ENCODE measurements around the gene PCOLCE2.
"Not testable (repeated sequence)": the region's sequence is repeated elsewhere in the genome, so short reads cannot be mapped to it uniquely, and the experiment has no call there.

Gene PCOLCE2

DNA sequence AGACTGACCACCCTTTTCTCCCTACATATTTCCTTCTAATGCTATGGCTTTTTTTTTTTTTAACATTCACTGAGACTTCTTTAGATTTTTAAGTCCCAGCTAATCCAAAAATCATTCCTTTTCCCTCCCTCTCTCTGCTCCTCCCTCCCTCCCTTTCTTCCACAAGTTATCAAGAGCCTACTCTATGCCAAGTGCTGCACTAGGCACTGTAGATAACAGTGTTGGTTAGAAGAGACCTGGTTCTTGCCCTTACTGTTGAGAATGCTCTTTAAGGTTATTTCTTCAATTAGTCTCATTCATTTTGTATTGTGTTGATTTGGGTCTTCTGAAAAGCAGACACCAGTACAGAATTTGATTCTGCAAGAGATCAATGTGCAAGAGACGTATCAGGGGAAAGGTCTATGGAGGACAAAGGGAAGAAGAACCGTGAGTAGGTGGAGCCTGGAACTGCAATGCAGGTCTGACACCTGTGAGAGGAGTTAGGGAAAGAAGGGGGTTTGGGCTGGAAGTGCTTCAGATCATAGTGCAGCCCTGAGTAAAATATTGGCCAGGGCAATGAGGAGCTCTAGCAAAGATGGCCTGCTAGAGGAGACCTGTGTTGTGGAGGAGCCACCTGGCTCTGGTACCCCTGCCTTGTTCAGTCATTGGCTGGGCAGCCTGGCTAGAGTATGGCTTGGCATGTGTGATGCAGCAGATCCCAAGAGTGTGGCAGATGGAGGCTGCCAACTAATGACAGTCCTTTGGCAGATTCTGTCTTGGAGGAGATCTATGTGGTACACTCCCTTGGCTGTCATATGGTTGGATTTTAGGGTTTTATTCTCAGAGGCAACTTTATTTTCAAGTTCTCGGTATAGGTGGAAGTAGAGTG lies 9.7 kb upstream of the PCOLCE2 start:
- no peak for DNase-seq

DNA sequence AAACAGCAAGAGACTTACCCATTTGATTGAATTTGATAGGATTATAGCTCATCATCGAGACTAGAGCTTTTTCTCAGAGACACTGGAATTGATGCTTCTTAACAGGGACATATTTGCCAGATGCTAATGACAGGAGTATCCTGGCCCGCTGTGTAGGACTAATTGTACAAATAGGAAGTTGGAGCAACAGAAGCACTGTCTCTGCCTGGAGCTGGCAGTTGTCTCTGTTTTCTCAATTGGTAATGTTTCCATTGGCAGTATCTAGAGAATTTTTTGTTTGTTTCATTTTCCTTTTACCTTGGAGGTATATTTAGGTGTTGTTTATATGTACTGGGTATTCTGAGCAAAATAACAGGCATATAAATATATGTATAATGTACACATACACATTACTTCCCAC lies 8.9 kb upstream of the PCOLCE2 start:
- no peak for DNase-seq

DNA sequence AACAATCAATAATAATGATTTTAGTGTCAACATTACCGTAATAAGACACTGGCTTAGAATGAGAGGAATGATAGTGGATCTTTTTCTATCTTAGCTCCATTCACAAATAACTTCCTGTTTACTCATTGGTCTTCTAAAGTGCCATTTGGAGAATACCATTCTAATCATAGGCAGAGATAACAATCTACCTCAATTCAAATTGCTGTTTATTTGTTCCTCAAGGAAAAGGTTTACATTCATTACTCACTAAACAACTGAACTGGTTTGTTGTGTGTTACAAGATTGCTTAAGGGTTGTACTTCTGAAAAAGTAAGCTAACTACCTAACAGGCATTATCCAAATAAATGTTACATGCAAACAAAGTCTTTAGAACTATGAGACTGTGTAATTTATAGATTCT lies 8.1 kb upstream of the PCOLCE2 start:
- DNase-seq = no peak

DNA sequence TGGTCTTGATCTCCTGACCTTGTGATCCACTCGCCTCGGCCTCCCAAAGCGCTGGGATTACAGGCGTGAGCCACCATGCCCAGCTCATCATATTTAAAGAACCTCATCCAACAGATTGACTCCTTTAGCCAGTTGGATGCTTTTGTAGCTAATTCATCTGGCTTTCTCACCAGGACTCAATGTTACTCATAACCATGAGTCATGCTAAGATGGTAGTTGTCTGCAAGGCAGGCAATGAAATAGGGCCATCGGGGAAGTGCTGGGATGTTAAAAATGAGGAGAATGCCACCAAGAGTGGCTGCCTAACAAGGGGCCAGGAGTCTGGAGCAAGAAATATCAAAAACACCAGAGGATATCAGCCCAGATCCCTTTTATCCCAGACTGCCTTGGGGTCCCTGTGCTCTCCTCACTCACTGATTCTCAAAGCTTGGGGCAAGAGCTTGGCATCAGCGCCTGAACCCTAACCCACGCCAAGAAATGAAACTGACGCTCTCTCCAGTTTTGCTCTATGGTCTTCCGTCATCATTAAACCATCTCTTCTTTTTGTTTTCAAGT lies 7.4 kb upstream of the PCOLCE2 start:
- no peak for DNase-seq

DNA sequence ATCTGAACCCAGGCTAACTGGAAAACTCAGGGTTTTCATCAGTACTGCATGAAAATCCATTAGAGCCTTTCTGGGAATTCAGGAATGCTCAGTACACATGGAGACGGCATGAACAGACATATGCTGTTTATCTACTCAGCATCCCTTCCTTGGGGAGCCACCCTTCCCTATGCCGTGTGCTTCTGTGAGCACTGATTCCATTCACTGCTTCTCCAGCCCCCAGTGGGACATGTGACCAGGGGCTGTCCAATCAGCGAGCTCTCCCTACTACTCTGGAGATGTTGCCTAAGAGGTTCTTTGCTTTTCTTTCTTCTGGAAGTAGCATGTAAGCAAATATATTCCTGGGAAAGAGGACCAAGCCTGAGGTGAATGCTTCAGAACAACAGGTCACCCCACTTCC lies 5.6 kb upstream of the PCOLCE2 start:
- DNase-seq = no peak

DNA sequence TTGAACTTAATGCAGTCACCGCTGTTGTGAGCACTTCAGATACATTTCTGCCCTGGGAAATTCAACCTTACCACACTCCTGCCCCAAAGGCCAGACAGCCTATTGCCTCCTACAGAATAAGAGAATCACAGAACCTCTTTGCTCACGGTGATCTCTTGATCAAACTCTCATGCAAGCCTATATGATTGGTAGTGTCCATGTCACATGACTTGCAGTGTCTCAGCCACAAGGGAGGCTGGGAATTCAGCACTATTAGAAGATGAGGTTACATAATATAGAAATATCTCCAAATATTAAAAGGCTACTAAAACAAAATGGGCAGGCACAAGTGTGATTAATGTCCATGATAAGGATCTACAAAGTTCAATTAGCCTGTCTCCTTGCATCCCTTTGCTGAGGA lies 3.8 kb upstream of the PCOLCE2 start:
- DNase-seq = no peak

DNA sequence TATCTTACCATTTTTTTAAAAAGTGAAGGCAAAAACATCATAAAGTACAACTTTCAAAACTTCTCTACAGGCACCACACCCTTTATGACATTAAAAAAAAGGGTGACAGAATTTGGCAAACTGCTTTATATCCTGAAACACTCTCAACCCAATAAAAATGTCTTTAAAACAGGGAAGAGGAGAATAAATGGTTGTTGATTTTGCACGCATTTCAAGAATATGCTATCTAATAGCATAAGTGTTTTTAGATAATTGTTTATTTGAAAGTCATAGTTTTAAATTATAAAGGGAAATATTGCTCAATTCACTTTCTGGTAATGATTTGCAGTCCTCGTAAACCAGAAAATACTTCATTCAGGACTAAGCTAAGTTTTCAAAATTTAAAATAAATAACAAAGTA lies 1.7 kb upstream of the PCOLCE2 start:
- DNase-seq = no peak

DNA sequence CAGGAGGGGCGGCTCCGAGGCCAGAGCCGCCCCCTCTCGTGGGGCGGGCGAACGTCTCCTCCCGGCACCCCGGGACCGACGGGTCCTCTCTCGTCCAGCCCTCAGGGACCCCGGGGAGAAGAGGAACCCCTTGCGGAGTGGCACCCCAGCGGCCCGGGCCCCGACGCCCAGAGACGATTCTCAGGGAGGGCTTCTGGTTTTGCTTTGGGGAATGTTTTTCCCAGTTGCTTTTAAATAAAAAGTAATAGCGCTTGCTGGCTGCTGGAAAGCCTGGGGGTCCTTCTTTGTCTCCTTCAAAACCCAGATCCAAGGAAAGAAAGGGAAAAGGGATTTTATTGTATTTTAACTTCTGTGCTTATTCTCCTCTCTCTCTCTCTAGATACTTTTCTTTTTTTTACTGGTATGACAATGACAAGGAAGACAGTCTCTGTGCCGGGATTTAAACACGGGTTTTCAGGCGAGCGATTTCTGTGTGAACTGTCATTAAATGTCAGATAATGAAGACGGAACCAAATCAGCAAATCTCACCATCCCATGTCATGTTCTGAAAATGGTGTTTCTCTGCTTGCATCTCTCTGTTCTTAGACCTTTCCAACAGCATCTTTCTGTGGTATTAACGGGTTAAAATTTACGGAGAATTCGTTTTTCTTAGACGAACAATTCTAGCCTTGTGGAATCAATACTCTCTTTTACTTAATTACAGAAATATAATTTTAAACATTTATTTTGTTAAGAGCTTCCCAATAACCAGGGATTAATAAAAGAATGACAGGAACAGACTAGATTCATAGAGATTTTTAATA lies 530 bp upstream of the PCOLCE2 start:
- no peak for DNase-seq

DNA sequence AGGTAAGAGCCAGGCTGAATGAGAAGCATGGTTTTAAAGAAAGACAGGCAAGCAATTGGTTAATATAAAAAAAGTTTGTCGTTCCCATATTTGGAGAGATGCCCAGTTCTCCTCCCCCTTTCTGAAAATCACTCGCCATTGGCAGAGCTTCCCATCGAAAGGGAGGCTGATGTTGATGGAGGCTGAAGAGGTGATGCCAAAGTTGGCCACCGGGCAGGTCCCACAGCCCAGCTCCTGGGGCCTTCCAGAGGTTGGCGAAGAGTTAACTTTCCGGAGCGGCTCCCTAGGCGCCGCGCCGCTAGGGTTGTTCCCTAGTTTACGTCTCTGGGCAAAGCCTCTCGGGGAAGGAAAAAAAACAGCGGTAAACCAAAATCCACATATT lies 793 bp downstream of the PCOLCE2 start:
- no peak for DNase-seq

DNA sequence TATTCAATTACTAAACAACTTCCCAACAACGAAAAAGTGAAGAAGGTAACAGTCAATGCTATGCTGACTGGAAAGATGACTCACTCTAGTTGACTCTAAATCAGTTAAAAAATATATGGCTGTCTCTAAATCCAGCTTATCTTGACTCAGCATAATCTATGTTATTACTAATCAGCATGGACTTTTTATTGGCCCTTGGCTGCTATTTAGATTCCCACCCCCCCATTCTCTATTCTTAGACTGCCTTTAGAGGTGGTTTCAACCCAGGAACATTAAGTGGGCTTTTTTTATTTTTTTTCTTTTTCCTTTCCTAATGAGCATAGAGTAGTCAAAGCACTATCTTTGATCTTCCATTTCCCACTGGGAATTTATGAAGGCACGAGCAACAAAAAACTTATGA lies 1.9 kb downstream of the PCOLCE2 start:
- DNase-seq = no peak

DNA sequence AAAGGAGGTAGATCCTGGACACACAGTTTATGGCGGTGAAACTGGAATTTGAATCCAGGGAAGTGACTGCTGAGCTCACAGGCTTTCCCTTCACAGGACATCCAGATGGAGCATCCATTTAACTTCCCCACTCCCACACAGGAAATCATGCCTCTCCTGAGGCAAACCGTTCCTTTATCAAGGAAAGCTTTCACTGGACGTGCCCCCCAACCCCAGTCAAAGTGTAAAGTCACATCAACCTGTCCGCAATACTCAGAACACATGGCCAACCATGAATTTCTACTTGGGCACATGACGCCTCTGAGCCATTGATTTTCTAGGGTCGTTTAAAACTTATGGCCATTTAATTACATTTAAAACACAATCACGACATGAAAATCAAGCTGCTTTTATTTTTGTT lies 2.9 kb downstream of the PCOLCE2 start:
- no peak for DNase-seq

DNA sequence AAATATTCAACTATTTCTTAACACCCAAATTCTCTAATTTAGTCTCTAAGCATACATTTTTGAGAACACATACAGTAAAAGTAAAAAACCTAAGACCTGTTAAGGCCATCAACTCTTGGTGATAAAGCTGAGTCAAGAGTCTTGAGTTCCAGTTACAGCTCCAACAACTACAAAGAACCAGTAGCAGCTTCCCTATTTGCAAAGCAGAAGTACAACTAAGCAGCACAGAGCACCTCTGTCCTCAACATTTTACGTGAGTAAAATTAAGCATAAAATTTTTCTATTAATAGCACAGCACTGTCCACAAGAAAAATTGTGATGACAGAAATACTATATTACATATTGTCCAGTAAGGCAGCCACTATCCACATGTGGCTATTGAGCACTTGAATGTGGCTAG lies 4.4 kb downstream of the PCOLCE2 start:
- no peak for DNase-seq

DNA sequence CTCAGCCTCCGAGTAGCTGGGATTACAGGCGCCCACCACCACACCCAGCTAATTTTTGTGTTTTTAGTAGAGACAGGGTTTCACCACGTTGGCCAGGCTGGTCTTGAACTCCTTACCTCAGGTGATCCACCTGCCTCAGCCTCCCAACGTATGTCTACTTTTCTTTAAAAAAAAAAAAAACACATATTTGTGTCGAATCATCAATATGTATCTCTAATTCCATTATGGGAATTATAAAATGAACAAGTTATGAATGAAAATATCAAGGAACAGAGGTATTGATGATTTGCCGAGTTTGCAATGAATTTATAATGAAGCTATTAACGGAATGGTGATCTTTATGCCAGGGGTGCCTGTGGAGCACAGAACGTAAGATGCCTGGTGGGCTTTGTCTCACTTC lies 5.3 kb downstream of the PCOLCE2 start:
- not testable (repeated sequence) for DNase-seq

DNA sequence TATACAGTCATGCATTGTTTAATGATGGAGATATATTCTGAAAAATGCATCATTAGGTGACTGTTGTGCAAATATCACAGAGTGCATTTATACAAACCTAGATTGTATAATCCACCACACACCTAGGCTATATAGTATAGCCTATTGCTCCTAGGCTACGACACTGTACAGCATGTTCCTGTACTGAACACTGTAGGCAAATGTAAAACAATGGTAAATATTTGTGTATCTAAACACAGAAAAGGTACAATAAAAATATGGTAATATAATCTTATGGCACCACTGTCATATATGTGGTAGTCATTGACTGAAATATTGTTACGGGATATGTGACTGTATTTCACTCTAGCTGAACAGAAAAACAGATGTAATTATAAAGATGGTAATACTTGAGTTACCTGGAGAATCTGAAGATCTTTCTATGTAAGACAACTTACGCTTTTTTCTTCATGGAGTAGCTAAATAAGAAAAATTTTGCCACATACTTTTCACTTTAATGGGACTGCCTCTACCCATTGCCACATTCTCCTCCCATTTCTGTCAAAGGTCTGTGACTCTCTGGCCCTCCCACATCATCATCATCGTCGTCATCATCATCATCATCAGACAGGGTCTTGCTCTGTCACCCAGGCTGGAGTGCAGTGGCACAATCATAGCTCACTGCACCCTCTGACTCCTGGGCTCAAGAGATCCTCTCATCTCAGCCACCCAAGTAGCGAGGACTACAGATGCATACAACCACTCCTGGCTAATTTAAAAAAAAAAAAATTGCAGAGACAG lies 7.2 kb downstream of the PCOLCE2 start:
- DNase-seq = no peak

DNA sequence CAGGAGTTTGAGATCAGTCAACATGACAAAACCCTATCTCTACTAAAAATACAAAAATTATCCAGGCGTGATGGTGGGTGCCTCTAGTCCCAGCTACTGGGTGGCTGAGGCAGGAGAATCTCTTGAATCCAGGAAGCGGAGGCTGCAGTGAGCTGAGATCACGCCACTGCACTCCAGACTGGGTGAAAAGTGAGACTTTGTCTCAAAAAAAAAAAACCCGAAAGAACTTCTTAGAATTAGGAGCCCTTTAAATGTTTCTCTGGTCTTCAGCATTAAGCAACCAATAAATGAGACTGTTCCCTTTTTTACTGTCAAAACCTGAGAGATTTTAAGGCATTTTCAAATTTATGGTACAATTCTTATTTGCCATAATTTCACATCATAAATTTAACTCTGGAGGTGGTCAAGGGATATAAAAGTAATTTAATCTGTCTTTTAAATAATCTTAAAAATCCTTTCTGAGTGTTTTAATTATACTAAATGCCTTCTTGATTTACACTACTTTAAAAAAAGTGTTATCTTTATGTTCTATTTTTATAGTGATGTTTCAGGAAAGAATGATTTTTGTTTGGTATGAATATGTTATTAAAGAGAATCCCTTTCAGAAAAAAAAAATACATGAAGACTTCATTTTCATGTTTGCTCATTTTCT lies 10.1 kb downstream of the PCOLCE2 start:
- DNase-seq = no peak

DNA sequence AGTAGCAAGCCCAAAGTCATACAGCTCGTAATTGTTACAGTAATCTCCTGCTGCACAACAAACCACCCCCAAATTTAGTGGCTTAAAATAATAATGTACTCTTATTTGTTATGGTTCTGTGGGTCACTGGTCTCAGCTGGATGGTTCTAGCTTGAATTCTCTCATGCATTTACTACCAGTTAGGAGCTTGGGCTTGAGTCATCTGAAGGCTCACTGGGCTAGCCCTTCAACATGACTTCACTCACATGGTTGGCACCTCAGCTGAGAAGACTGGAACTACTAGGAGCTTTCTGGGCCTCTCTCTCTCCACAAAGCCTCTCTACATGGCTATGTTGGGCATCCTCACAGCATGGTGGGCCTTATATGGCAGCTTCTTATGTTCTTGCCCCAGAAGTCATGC lies 12.5 kb downstream of the PCOLCE2 start:
- DNase-seq = no peak

DNA sequence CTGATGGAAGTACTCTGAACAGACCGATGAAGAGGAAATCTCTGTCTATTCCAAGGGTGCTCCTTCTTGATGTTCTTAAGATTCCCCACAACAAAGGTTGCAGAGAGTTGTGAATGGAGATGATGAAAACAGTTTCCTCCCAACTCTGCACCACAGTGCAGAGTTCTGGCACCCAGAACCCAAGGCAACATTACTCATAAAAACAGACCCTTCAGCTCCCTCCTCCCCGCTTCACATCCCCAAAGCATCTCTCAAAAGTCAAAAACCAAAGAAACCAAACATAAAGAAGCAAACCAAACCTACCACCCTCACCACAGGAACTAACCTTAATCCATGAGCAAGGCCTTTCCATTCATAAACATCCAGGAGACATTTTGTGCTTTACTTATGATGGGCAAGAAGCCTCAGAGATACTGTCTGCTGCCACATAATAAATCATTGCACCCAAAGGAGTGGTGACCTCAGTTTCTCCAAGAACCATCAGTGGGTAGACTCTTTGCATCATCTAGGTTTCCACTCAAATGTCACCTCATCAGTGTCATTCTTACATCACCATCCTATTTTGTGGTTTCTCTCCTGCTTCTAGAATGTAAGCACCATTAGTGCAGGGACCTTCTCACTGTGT lies 13.2 kb downstream of the PCOLCE2 start:
- DNase-seq = no peak

DNA sequence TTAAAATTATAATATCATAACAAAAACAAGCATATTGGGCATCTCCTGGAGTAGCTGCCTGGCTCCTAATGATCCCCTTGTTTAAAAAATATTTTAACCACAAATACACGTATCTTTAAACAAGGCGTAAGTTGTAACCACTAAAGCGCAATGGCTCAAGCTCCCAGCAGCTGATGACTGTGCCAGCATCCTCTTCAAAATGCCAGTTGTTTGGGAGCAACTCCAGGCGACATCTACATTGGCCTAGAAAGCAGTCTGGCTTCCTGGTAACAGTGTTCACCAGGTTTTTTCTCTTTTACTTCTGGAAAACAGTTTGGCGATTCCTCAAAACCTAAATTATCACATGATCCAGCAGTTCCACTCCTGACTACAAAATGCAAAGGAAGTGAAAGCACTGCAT lies 13.8 kb downstream of the PCOLCE2 start:
- DNase-seq = no peak

DNA sequence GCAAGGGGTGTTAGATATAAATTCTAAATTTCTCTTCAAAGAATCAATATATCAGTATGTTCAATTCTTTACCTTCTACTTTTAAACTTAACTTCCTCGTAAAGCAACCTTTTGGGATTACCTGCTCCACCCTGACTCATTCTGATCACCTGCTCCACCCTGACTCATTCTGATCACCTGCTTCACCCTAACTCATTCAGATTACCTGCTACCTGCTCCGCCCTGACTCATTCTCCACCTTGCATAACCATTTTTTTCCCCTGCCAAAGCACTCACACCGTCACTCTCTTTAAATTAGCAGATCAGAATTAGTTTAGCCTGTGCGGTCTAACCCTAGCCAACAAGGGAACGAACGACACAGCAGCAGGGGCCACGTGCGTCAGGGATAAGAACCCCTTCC lies 20.5 kb downstream of the PCOLCE2 start:
- DNase-seq = not testable (repeated sequence)

DNA sequence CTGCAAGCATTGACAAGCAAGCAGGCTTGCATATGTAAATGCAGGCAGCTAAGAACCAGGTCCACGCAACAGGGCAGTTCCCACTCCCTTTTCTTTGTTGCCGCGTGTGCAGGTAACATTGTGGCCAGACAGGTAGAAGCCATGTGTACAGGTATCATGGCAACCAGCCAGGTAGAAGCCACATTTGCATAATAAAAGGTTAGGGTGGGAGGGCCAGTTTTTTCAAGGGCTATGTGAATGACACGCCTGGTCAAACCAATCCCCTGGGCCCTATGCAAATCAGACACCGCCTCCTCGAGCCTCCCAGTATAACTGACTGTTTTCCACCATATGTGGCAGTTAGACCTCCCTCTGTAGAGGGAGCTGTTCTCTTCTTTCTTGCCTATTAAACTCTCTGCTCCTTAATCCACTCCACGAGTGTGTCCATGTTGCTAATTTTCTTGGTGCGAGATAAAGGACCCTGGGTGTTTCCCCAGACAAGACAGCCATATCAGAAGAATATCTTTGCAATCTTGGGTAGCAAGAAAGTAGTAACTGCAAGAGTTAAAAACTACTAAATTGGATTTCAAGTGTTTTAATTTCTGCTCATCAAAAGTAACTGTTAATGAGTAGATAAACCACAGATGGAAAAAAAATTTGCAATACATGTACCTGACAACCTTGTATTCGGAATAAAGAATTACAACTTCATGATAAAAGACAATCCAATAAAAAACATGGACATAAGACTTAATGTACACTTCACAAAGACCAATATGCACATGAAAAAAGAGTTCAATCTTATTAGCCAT lies 21.8 kb downstream of the PCOLCE2 start:
- DNase-seq = no peak

All from T-helper 9 cell (primary cell).